GM18951 (cell line): ENCODE results near the gene KDM2A.
A peak's percentile ranks its signal among the peaks of the same experiment; 100 is the strongest.

Experiments
- POLR2A ChIP-seq: IDR thresholded peaks from 4 replicates; pipeline ENCODE4 v1.6.1; 2011; ENCODE audit warnings: mild to moderate bottlenecking; ENCODE audit not compliant: insufficient read length, insufficient read depth; ENCODE audit errors: extremely low read depth
- in situ Hi-C: fragments of 300-500 bp; cut with MboI; formaldehyde crosslinking; loops from one replicate; pipeline ENCODE4 v1.12.0; 2022; ENCODE audit warnings: low sequenced_read_pairs, mixed read lengths, inconsistent platforms; ENCODE audit not compliant: unreplicated experiment

Gene KDM2A

GRCh38 chr11:67261640-67261945 is 142.5 kb downstream of the KDM2A start:
- in situ Hi-C loops, result loop anchor here (5.0 to 10.0 kb wide), 2 partner anchors 56 to 123 kb away; no protein-coding TSS in a partner anchor
- no peak for TF ChIP-seq POLR2A

- in situ Hi-C loops, result loop anchor here (5.0 to 10.0 kb wide), 2 partner anchors 55 to 123 kb away; no protein-coding TSS in a partner anchor
Observed at GRCh38 chr11:67261946-67262681, 143.1 kb downstream of the KDM2A start.

GRCh38 chr11:67262731-67263675 is 143.9 kb downstream of the KDM2A start:
- peak; percentile 18 for TF ChIP-seq POLR2A
- in situ Hi-C loops, result loop anchor here (5.0 to 10.0 kb wide), 2 partner anchors 54 to 122 kb away; no protein-coding TSS in a partner anchor

More at GRCh38 chr11:67261946-67262681, 143.1 kb downstream of the KDM2A start:
- TF ChIP-seq POLR2A, result no peak

- no peak for TF ChIP-seq POLR2A
- in situ Hi-C loops, result loop anchor here (5.0 to 10.0 kb wide), 2 partner anchors 53 to 121 kb away; no protein-coding TSS in a partner anchor
Observed at GRCh38 chr11:67264260-67264659, 145.2 kb downstream of the KDM2A start.

GRCh38 chr11:67264877-67265632 is 146.0 kb downstream of the KDM2A start:
- TF ChIP-seq POLR2A, result no peak
- in situ Hi-C loops, result loop anchor here (5.0 to 10.0 kb wide), 2 partner anchors 52 to 120 kb away; no protein-coding TSS in a partner anchor

GRCh38 chr11:67265633-67266448 is 146.8 kb downstream of the KDM2A start:
- in situ Hi-C loops, result loop anchor here (10.0 kb wide), 1 partner anchor 119 kb away; no protein-coding TSS in a partner anchor
- no peak for TF ChIP-seq POLR2A

- in situ Hi-C loops, result loop anchor here (10.0 kb wide), 1 partner anchor 118 kb away; no protein-coding TSS in a partner anchor
- TF ChIP-seq POLR2A, result peak; percentile 32
Observed at GRCh38 chr11:67266449-67267187, 147.6 kb downstream of the KDM2A start, which contains the start of gene GRK2. Gene GRK2 (plus strand): TSS chr11:67266473. CDS start chr11:67266700, 227 bp downstream.

- TF ChIP-seq POLR2A, result peak; percentile 47
- in situ Hi-C loops, result loop anchor here (10.0 kb wide), 1 partner anchor 117 kb away; no protein-coding TSS in a partner anchor
Observed at GRCh38 chr11:67267188-67268080, 148.4 kb downstream of the KDM2A start.

- TF ChIP-seq POLR2A, result peak; percentile 62
- in situ Hi-C loops, result loop anchor here (10.0 kb wide), 1 partner anchor 116 kb away; no protein-coding TSS in a partner anchor
Observed at GRCh38 chr11:67268081-67268961, 149.3 kb downstream of the KDM2A start.

- TF ChIP-seq POLR2A, result no peak
- in situ Hi-C loops, result loop anchor here (10.0 kb wide), 1 partner anchor 116 kb away; no protein-coding TSS in a partner anchor
Observed at GRCh38 chr11:67268962-67269268, 149.9 kb downstream of the KDM2A start.
